Kidney epithelial cell (primary cell): Measurements from ENCODE around the gene YY1. TPM values are rescaled to one million over a fixed set of nuclear protein-coding genes. Genes with fewer than 3 reads are reported as not detected.

ENCODE experiments used
- DNase-seq: peaks from one replicate; pipeline ENCODE4 v3.0.0-alpha.2; 2010; ENCODE audit warnings: low read depth
- H3K27me3 ChIP-seq: 2 replicates; pipeline ENCODE4 v1.6.0; 2011; ENCODE audit warnings: low read length; ENCODE audit not compliant: control insufficient read depth, insufficient read depth
- H3K36me3 ChIP-seq: 2 replicates; pipeline ENCODE4 v1.5.1; 2011; ENCODE audit warnings: low read length; ENCODE audit not compliant: control insufficient read depth, insufficient read depth
- H3K4me3 ChIP-seq: 2 replicates; pipeline ENCODE4 v1.5.1; 2011; ENCODE audit warnings: low read depth, mild to moderate bottlenecking, control low read depth, low read length
- CTCF ChIP-seq: IDR thresholded peaks from 2 replicates; pipeline ENCODE4 v1.5.1; 2011; ENCODE audit warnings: mild to moderate bottlenecking, moderate library complexity, low read length, control low read depth, inconsistent platforms; ENCODE audit not compliant: insufficient read depth, poor library complexity, severe bottlenecking
- total RNA-seq: library from RNA; depleted of rRNA; stranded (reverse); fragments of >200 nt; gene quantifications from 2 replicates; pipeline ENCODE4 v1.2.3, GENCODE V29; 2015

Gene YY1
- total RNA-seq, 1 donor from 2014 or later = 40.9 TPM

GRCh38 chr14:100246809-100247428, 8.0 kb downstream of the YY1 start:
- peak; percentile 72 for TF ChIP-seq CTCF
- Histone ChIP-seq H3K27me3 (no peaks in the 10 kb centered on the region), H3K4me3 (no peak overlapping the region), H3K36me3 (no peaks in the 10 kb centered on the region)
- no peak for DNase-seq

- no peaks in the 10 kb centered on the region for H3K36me3 ChIP-seq
- H3K27me3 ChIP-seq = no peaks in the 10 kb centered on the region
- H3K4me3 ChIP-seq = no peak overlapping the region
- DNase-seq = no peak
- no peak for TF ChIP-seq CTCF
These were observed 12.0 kb downstream of the YY1 start for GRCh38 chr14:100250732-100251465.

- H3K36me3 ChIP-seq = no peaks in the 10 kb centered on the region
- H3K4me3 ChIP-seq = no peak overlapping the region
- H3K27me3 ChIP-seq = no peaks in the 10 kb centered on the region
- no peak for DNase-seq
- TF ChIP-seq CTCF = no peak
These were observed 13.7 kb downstream of the YY1 start for GRCh38 chr14:100252684-100253083.

- no peak for TF ChIP-seq CTCF
- no peaks in the 10 kb centered on the region for H3K27me3 ChIP-seq
- no peaks in the 10 kb centered on the region for H3K36me3 ChIP-seq
- no peak overlapping the region for H3K4me3 ChIP-seq
- DNase-seq = no peak
These were observed 17.5 kb downstream of the YY1 start for GRCh38 chr14:100256339-100256895.

GRCh38 chr14:100261621-100262020, 22.7 kb downstream of the YY1 start:
- no peak for TF ChIP-seq CTCF
- DNase-seq = no peak
- H3K36me3 ChIP-seq = peaks cover 1% of the 10 kb centered on the region
- no peaks in the 10 kb centered on the region for H3K27me3 ChIP-seq
- no peak overlapping the region for H3K4me3 ChIP-seq
